Heart left ventricle (tissue), 16 donors: ENCODE measurements around the gene C1orf21. TPM values are rescaled to one million over a fixed set of nuclear protein-coding genes. Genes with fewer than 3 reads are reported as not detected.

ENCODE experiments used
- ATAC-seq, 4 donors: fragments of 200-7000 bp; cut with Tn5 transposase; one replicate each; pipeline ENCODE4 v1.9.1; 2020 to 2022; ENCODE audit warnings: moderate library complexity in 4 of 4, mild to moderate bottlenecking in 3 of 4, moderate number of reproducible peaks in 1 of 4
- DNase-seq, 5 donors: peaks; one replicate each; pipeline ENCODE4 v3.0.0-alpha.2; 2020
- H3K27ac ChIP-seq, 12 donors: fragments of 200-600 bp; sonication (generic) in 4 of 12; one replicate each; pipeline versions ENCODE4 v1.5.0 to v1.8.0; 2016 to 2022; ENCODE audit warnings: mild to moderate bottlenecking in 2 of 12
- H3K27me3 ChIP-seq, 9 donors: fragments of 200-600 bp; sonication (generic) in 2 of 9; one replicate each; pipeline versions ENCODE4 v1.5.1 to v1.8.0; 2016 to 2022; ENCODE audit warnings: mild to moderate bottlenecking in 3 of 9
- H3K36me3 ChIP-seq, 9 donors: fragments of 200-600 bp; sonication (generic) in 2 of 9; one replicate each; pipeline versions ENCODE4 v1.5.0 to v1.8.0; 2018 to 2022; ENCODE audit warnings: mild to moderate bottlenecking in 2 of 9
- H3K4me1 ChIP-seq, 12 donors: fragments of 200-600 bp; sonication (generic) in 4 of 12; one replicate each; pipeline versions ENCODE4 v1.5.0 to v1.8.0; 2016 to 2022; ENCODE audit warnings: mild to moderate bottlenecking in 3 of 12
- H3K4me3 ChIP-seq, 12 donors: fragments of 200-600 bp; sonication (generic) in 4 of 12; one replicate each; pipeline versions ENCODE4 v1.5.0 to v1.8.0; 2017 to 2022; ENCODE audit warnings: mild to moderate bottlenecking in 9 of 12, moderate library complexity in 4 of 12
- H3K9me3 ChIP-seq, 12 donors: fragments of 200-600 bp; sonication (generic) in 4 of 12; one replicate each; pipeline versions ENCODE4 v1.5.0 to v1.8.0; 2016 to 2022; ENCODE audit warnings: mild to moderate bottlenecking in 1 of 12
- CTCF ChIP-seq, 12 donors: fragments of 200-600 bp; sonication (generic) in 4 of 12; IDR thresholded peaks; one replicate each; pipeline versions ENCODE4 v1.5.0 to v1.8.0; 2018 to 2022; ENCODE audit warnings: antibody characterized with exemption in 12 of 12, mild to moderate bottlenecking in 5 of 12
- POLR2A ChIP-seq, 2 donors: fragments of 450-650 bp; IDR thresholded peaks; one replicate each; pipeline ENCODE4 v1.6.1; 2017; ENCODE audit warnings: antibody characterized with exemption in 2 of 2, mild to moderate bottlenecking in 2 of 2, moderate library complexity in 2 of 2
- WGBS, 4 donors: extraction: QIAGEN DNeasy Blood & Tissue Kit in 2 of 4; methylation state at CpG; one replicate each; pipeline versions ENCODE4 v1.1.5 to v1.1.7; 2013 to 2018; 5-methylcytosine and 5-hydroxymethylcytosine counted together
- intact Hi-C, 10 donors: fragments of 100-400 bp; cut with DNase I; formaldehyde crosslinking; loops; one replicate each; pipeline versions ENCODE4 v1.11.1 to v1.14.2; 2022
- polyA plus RNA-seq, 2 donors: library from polyadenylated mRNA; stranded (reverse); fragments of 200-250 nt; gene quantifications; one replicate each; pipeline ENCODE4 v1.2.3, GENCODE V29; 2013
- total RNA-seq, 9 donors: library from RNA; depleted of rRNA in 2 of 9; stranded (reverse); fragments of >200 nt in 2 of 9; fragmentation: NEBNext Ultra II Directional in 3 of 9; extraction: Animal tissue kit (Norgen Biotek cat#: 25700) in 3 of 9; gene quantifications; one replicate each; pipeline versions ENCODE4 v1.1.0 to v1.2.4, GENCODE V29; 2016 to 2023
- donor health status: ischemic (EF 13 %, LVEDD 7.1; RV severe dilation, severe dysfunction).
- donor health status: healthy with polysubstance abuse.
- donor health status: DM: no; HTN: yes; CAD: no.
- donor health status: DM: no; HTN: no; CAD: no.
- donor health status: ischemic (EF 25% LVEDD 6.9; RV normal size, moderate dysfunction).
- donor health status: ischemic (EF 25% LVEDD 5.7; RV mildly dilated, moderate dysfunction).
- donor health status: healthy.
- donor health status: DM: yes; HTN: yes; CAD: no.
- donor health status: ischemic (EF 35%, LVEDD 5.7; RV mildly dilated, moderate dysfunction).
- donor health status: nonischemic (EF 11% LVEDD 7.7; RV severe dilation, severe dysfunction).
- donor health status: DM: yes; HTN: yes; CAD: no.
- donor health status: PGD.
- donor health status: ischemic (EF 29% LVEDD 5.4; RV normal size, mild dysfunction).
- donor health status: nonischemic (EF 23%, LVEDD 6.1; RV moderate dilation, normal function).

The C1orf21 gene
- total and polyA plus RNA-seq, 11 donors = 32.0 to 81.3 (median 68.4) TPM

DNA sequence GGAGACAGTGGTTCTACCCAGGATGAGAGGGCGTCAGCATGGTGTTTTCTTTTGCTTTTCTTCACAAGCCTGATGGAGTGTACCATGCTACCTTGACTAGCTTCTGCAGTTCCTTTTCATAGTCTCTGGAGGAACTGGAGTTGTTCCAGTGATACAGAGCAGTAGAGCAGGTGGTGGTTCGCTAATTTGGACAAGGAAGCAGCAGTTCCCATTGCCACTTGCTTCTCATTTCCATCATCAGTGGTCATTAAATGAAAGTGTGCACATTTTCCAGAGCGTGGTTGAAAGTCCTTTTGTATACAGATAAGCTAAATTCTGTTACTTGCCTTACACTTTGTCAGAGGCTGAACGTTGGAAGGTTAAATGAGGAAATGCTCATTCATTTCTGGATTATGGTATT, 182.3 kb downstream of the C1orf21 start:
- no peak for ATAC-seq
- H3K27ac ChIP-seq = no peak overlapping the region
- H3K36me3 ChIP-seq = peaks cover 0 to 7% (median 0%) of the 10 kb centered on the region in 9 donors
- H3K9me3 ChIP-seq = no peaks in the 10 kb centered on the region
- H3K27me3 ChIP-seq = no peaks in the 10 kb centered on the region
- intact Hi-C loops = loop anchor here in 8 of 10 donors (5.0 to 10.0 kb wide), 8 partner anchors 46 to 494 kb away; no protein-coding TSS in a partner anchor
- peaks cover 0 to 3% (median 0%) of the 10 kb centered on the region in 12 donors for H3K4me1 ChIP-seq
- no peak for TF ChIP-seq POLR2A (IDR thresholded peaks at IDR 0.05)
- no peak for TF ChIP-seq CTCF (IDR thresholded peaks at IDR 0.05)
- DNase-seq = no peak
- no peak overlapping the region for H3K4me3 ChIP-seq
- WGBS, 4 donors = 87 to 90% (median 87%) methylated on average over 4 of the region's 4 CpGs

- Histone ChIP-seq H3K27me3 (no peaks in the 10 kb centered on the region), H3K27ac (peak overlapping the region in 4 of 12 donors; percentile 6 to 60 (median 26)), H3K9me3 (no peaks in the 10 kb centered on the region), H3K4me3 (no peak overlapping the region), H3K4me1 (peaks cover 0 to 17% (median 4%) of the 10 kb centered on the region in 12 donors), H3K36me3 (peaks cover 0 to 3% (median 0%) of the 10 kb centered on the region in 9 donors)
- ATAC-seq (peak in 3 of 4 donors; percentile 22 to 39 (median 34)), DNase-seq (no peak)
- intact Hi-C loops = no loop called here
- WGBS, 4 donors = 70 to 83% (median 73%) methylated on average over 8 of the region's 8 CpGs
- no peak for TF ChIP-seq POLR2A (IDR thresholded peaks at IDR 0.05)
- TF ChIP-seq CTCF (IDR thresholded peaks at IDR 0.05) = peak in 1 of 12 donors; percentile 11
Measured at GRCh38 chr1:184574588-184574987, 187.8 kb downstream of the C1orf21 start.

- Histone ChIP-seq H3K36me3 (peaks cover 0 to 3% (median 0%) of the 10 kb centered on the region in 9 donors), H3K4me1 (peaks cover 0 to 17% (median 4%) of the 10 kb centered on the region in 12 donors), H3K27ac (peak overlapping the region in 5 of 12 donors; percentile 26 to 64 (median 40)), H3K27me3 (no peaks in the 10 kb centered on the region), H3K9me3 (peaks cover 0 to 8% (median 0%) of the 10 kb centered on the region in 12 donors), H3K4me3 (no peak overlapping the region)
- TF ChIP-seq POLR2A (IDR thresholded peaks at IDR 0.05) = no peak
- TF ChIP-seq CTCF (IDR thresholded peaks at IDR 0.05) = no peak
- DNase-seq (no peak), ATAC-seq (peak in 2 of 4 donors; percentile 18 to 25)
- 79 to 87% (median 82%) methylated on average over 6 of the region's 6 CpGs for WGBS, 4 donors
- intact Hi-C loops = loop anchor here in 1 of 10 donors (5.0 kb wide), 1 partner anchor 85 kb away; no protein-coding TSS in a partner anchor
Measured at GRCh38 chr1:184576822-184577221, 190.0 kb downstream of the C1orf21 start.

- Histone ChIP-seq H3K4me1 (peaks cover 0 to 18% (median 3%) of the 10 kb centered on the region in 12 donors), H3K9me3 (peaks cover 0 to 8% (median 0%) of the 10 kb centered on the region in 12 donors), H3K27me3 (no peaks in the 10 kb centered on the region), H3K36me3 (peaks cover 0 to 3% (median 0%) of the 10 kb centered on the region in 9 donors), H3K27ac (peak overlapping the region in 6 of 12 donors; percentile 26 to 64 (median 36)), H3K4me3 (no peak overlapping the region)
- ATAC-seq (peak in 2 of 4 donors; percentile 22 to 34), DNase-seq (no peak)
- TF ChIP-seq CTCF (IDR thresholded peaks at IDR 0.05) (no peak), POLR2A (IDR thresholded peaks at IDR 0.05) (no peak)
- 76 to 83% (median 80%) methylated on average over 6 of the region's 6 CpGs for WGBS, 4 donors
- intact Hi-C loops = loop anchor here in 1 of 10 donors (5.0 kb wide), 1 partner anchor 85 kb away; no protein-coding TSS in a partner anchor
Measured at GRCh38 chr1:184577319-184577718, 190.5 kb downstream of the C1orf21 start.
